Cardiac muscle cell (in vitro differentiated cells and primary cell): ENCODE measurements around the gene MS4A8. TPM values are rescaled to one million over a fixed set of nuclear protein-coding genes. Genes with fewer than 3 reads are reported as not detected.

Experiments used
- DNase-seq, 2 donors: peaks; one replicate each; pipeline versions ENCODE4 v3.0.0 to v3.0.0-alpha.2; 2010 to 2017; ENCODE audit warnings: low read depth in 1 of 2, low spot score in 1 of 2
- H3K27ac ChIP-seq: fragments of 200-600 bp; sonication (generic); 2 replicates; pipeline ENCODE4 v1.5.1; 2016
- H3K27me3 ChIP-seq: fragments of 200-600 bp; sonication (generic); 2 replicates; pipeline ENCODE4 v1.6.0; 2016; ENCODE audit warnings: control low read depth
- H3K36me3 ChIP-seq: fragments of 200-600 bp; sonication (generic); 2 replicates; pipeline ENCODE4 v1.5.1; 2016; ENCODE audit warnings: control low read depth
- H3K4me1 ChIP-seq: fragments of 200-600 bp; sonication (generic); 2 replicates; pipeline ENCODE4 v1.8.1; 2017; ENCODE audit warnings: low read depth, mild to moderate bottlenecking, mixed run types
- H3K4me3 ChIP-seq: fragments of 200-600 bp; sonication (generic); 2 replicates; pipeline ENCODE4 v1.5.1; 2016; ENCODE audit warnings: mild to moderate bottlenecking
- H3K9me3 ChIP-seq: fragments of 200-600 bp; sonication (generic); 2 replicates; pipeline ENCODE4 v1.5.1; 2017; ENCODE audit warnings: low read depth, mild to moderate bottlenecking, control low read depth
- polyA plus RNA-seq: library from polyadenylated mRNA; unstranded; fragments of >200 nt; fragmentation: Nextera tagmentation; extraction: Ambion mirVana; gene quantifications from 2 replicates; pipeline ENCODE4 v1.2.1, GENCODE V29; 2016
- total RNA-seq: library from RNA; depleted of rRNA; stranded (reverse); fragments of >200 nt; gene quantifications from 2 replicates; pipeline ENCODE4 v1.2.3, GENCODE V29; 2016
- TF ChIP-seq, protein P1 (sequence below): IDR thresholded peaks from 2 replicates; pipeline ENCODE4 v1.5.1; 2012; ENCODE audit warnings: low read depth, mild to moderate bottlenecking, low read length

The MS4A8 gene
- total and polyA plus RNA-seq, 2 experiments from 2014 or later: not detected

DNA sequence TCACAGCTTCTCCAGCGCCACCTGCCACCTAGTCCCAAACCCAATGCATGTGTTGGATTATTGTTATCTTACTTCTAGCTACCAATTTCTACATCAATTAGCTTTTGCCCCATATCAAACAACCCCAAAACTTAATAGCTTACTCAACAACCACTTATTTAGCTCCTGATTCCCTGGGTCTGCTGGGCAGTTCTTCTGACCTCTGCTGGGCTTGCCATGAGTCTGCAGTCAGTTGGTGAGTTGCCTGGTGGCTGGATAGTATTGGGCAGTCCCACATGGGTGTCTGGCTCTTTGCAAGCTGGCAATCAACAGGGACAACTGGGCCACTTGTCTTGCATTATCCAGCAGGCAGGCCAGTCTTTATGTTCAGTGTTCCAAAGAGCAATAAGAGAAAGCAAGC, 43.6 kb downstream of the MS4A8 start:
- Histone ChIP-seq H3K4me3 (no peak overlapping the region), H3K36me3 (no peaks in the 10 kb centered on the region), H3K27ac (no peak overlapping the region), H3K9me3 (no peaks in the 10 kb centered on the region), H3K27me3 (no peaks in the 10 kb centered on the region), H3K4me1 (no peaks in the 10 kb centered on the region)
- DNase-seq: no peak
- TF ChIP-seq, protein P1, sequence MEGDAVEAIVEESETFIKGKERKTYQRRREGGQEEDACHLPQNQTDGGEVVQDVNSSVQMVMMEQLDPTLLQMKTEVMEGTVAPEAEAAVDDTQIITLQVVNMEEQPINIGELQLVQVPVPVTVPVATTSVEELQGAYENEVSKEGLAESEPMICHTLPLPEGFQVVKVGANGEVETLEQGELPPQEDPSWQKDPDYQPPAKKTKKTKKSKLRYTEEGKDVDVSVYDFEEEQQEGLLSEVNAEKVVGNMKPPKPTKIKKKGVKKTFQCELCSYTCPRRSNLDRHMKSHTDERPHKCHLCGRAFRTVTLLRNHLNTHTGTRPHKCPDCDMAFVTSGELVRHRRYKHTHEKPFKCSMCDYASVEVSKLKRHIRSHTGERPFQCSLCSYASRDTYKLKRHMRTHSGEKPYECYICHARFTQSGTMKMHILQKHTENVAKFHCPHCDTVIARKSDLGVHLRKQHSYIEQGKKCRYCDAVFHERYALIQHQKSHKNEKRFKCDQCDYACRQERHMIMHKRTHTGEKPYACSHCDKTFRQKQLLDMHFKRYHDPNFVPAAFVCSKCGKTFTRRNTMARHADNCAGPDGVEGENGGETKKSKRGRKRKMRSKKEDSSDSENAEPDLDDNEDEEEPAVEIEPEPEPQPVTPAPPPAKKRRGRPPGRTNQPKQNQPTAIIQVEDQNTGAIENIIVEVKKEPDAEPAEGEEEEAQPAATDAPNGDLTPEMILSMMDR: no peak

- no peak for DNase-seq
- no peaks in the 10 kb centered on the region for H3K36me3 ChIP-seq
- no peaks in the 10 kb centered on the region for H3K9me3 ChIP-seq
- no peak overlapping the region for H3K27ac ChIP-seq
- no peak overlapping the region for H3K4me3 ChIP-seq
- H3K27me3 ChIP-seq: no peaks in the 10 kb centered on the region
- H3K4me1 ChIP-seq: no peaks in the 10 kb centered on the region
- TF ChIP-seq, protein P1: no peak
Measured at GRCh38 chr11:60744114-60744513, 44.7 kb downstream of the MS4A8 start.

- Histone ChIP-seq H3K36me3 (no peaks in the 10 kb centered on the region), H3K27ac (no peak overlapping the region), H3K9me3 (no peaks in the 10 kb centered on the region), H3K4me1 (no peaks in the 10 kb centered on the region), H3K27me3 (no peaks in the 10 kb centered on the region), H3K4me3 (no peak overlapping the region)
- TF ChIP-seq, protein P1: no peak
- DNase-seq: no peak
Measured at GRCh38 chr11:60747359-60747873, 48.0 kb downstream of the MS4A8 start.

DNA sequence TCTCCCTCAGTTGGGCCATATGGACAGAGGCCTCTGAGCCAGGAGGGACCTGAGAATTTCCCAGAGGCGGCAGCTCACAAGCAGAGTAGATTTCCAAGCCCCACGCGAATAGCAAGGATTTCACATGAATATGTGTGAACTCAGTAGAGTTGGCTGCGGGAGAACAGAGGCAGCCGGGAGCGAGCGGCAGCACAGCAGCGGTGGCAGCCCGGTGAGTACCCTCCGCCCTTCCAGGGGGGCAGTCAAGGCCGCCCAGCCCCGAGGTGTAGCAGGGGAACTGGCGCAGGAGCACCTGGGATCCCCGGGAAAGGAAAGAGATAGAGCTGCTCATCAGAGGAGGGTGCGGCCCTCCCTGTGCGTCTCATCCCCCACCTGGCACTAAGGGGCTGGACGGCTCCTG, 48.8 kb downstream of the MS4A8 start:
- Histone ChIP-seq H3K27ac (no peak overlapping the region), H3K36me3 (no peaks in the 10 kb centered on the region), H3K27me3 (no peaks in the 10 kb centered on the region), H3K4me3 (no peak overlapping the region), H3K4me1 (no peaks in the 10 kb centered on the region), H3K9me3 (no peaks in the 10 kb centered on the region)
- TF ChIP-seq, protein P1: no peak
- DNase-seq: no peak

DNA sequence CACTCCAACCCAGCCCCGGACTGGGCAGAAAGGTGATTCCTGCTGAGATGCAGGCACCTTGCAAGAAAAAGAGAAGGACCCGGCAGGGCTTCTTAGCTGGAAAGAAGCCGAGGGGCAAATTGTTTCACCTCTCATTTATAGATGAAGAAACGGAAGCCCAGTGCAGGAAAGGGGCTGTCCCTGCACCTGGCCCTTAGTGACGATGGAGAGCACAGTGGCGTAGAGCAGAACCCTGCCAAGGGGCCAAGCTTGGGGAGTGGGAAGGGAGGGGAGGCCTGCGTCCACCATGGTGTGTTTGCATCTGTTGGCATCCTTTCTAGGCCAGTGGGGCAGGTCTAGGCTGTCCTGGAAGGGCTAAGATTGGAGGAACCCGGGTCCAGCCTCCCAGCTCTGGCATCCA, 49.4 kb downstream of the MS4A8 start:
- H3K9me3 ChIP-seq: no peaks in the 10 kb centered on the region
- H3K4me1 ChIP-seq: no peaks in the 10 kb centered on the region
- TF ChIP-seq, protein P1: no peak
- H3K27ac ChIP-seq: no peak overlapping the region
- no peaks in the 10 kb centered on the region for H3K27me3 ChIP-seq
- DNase-seq: no peak
- no peak overlapping the region for H3K4me3 ChIP-seq
- H3K36me3 ChIP-seq: no peaks in the 10 kb centered on the region

DNA sequence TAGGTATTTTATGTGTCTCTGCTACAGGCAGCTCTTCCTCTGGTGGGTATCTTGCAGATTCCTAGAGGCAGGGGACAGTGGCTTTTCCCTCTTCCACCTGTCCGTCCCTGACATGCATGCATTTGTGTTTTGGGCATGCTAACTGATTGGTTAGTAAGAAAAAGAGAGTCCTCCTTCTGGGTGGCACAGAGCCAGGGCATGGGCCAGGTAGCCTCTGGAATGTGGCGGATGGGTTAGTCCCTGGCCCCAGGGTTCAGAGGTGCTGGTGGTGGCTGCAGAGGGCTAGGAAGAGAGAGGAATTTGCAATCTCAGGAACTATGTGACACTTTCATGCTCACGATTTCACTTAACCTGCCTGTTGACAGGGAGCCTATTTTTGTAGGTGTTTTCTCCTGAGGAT, 51.5 kb downstream of the MS4A8 start:
- no peaks in the 10 kb centered on the region for H3K27me3 ChIP-seq
- H3K4me1 ChIP-seq: no peaks in the 10 kb centered on the region
- TF ChIP-seq, protein P1: no peak
- no peak overlapping the region for H3K27ac ChIP-seq
- no peaks in the 10 kb centered on the region for H3K9me3 ChIP-seq
- no peak for DNase-seq
- H3K4me3 ChIP-seq: no peak overlapping the region
- H3K36me3 ChIP-seq: no peaks in the 10 kb centered on the region
